Activated T-cell treated with anti-CD3 and anti-CD28 coated beads for 4 hours (primary cell): ENCODE data around the gene CFAP73.
A peak's percentile ranks its signal among the peaks of the same experiment; 100 is the strongest.
"Not testable (repeated sequence)": the region's sequence is repeated elsewhere in the genome, so short reads cannot be mapped to it uniquely, and the experiment has no call there.

ENCODE experiments used
- DNase-seq: peaks from one replicate; pipeline ENCODE4 v3.0.0-alpha.2; 2020

The CFAP73 gene

GRCh38 chr12:113196582-113196981 lies 47.1 kb downstream of the CFAP73 start:
- no peak for DNase-seq

- peak; percentile 18 for DNase-seq
Observed at GRCh38 chr12:113196990-113197389, 47.5 kb downstream of the CFAP73 start.

- no peak for DNase-seq
Observed at GRCh38 chr12:113197518-113198077, 48.1 kb downstream of the CFAP73 start.

- DNase-seq, result no peak
Observed at GRCh38 chr12:113198296-113198695, 48.8 kb downstream of the CFAP73 start.

- DNase-seq, result no peak
Observed at GRCh38 chr12:113200021-113200797, 50.7 kb downstream of the CFAP73 start.

GRCh38 chr12:113201187-113202177 lies 52.0 kb downstream of the CFAP73 start:
- DNase-seq, result no peak

GRCh38 chr12:113202300-113203075 lies 53.0 kb downstream of the CFAP73 start:
- DNase-seq, result no peak

- DNase-seq, result no peak
Observed at GRCh38 chr12:113203852-113204760, 54.6 kb downstream of the CFAP73 start.

- DNase-seq, result no peak
Observed at GRCh38 chr12:113204804-113205203, 55.3 kb downstream of the CFAP73 start.

GRCh38 chr12:113206802-113207201 lies 57.3 kb downstream of the CFAP73 start:
- not testable (repeated sequence) for DNase-seq

- no peak for DNase-seq
Observed at GRCh38 chr12:113207613-113208040, 58.1 kb downstream of the CFAP73 start.

GRCh38 chr12:113208041-113208934 lies 58.8 kb downstream of the CFAP73 start:
- DNase-seq, result peak; percentile 14
